HUES6 (cell line): ENCODE results near the gene GMDS.
A peak's percentile ranks its signal among the peaks of the same experiment; 100 is the strongest.

Experiments used
- H3K27ac ChIP-seq: 2 replicates; pipeline ENCODE4 v1.7.0; 2013; ENCODE audit warnings: low read depth, mild to moderate bottlenecking, low read length, inconsistent platforms
- H3K27me3 ChIP-seq: 2 replicates; pipeline ENCODE4 v1.6.1; 2013; ENCODE audit warnings: low read length; ENCODE audit not compliant: control insufficient read depth, insufficient read depth
- H3K36me3 ChIP-seq: 2 replicates; pipeline ENCODE4 v1.6.1; 2013; ENCODE audit warnings: low read length; ENCODE audit not compliant: control insufficient read depth, insufficient read depth
- H3K4me1 ChIP-seq: 2 replicates; pipeline ENCODE4 v1.6.1; 2013; ENCODE audit warnings: low read length; ENCODE audit not compliant: control insufficient read depth, insufficient read depth
- H3K4me3 ChIP-seq: 2 replicates; pipeline ENCODE4 v1.5.1; 2013; ENCODE audit warnings: low read depth, low read length
- H3K9ac ChIP-seq: one replicate; pipeline ENCODE4 v1.6.1; 2013; ENCODE audit warnings: mild to moderate bottlenecking, low read length
- H3K9me3 ChIP-seq: 2 replicates; pipeline ENCODE4 v1.6.1; 2013; ENCODE audit warnings: low read depth, low read length; ENCODE audit not compliant: control insufficient read depth, insufficient read depth

The GMDS gene

DNA sequence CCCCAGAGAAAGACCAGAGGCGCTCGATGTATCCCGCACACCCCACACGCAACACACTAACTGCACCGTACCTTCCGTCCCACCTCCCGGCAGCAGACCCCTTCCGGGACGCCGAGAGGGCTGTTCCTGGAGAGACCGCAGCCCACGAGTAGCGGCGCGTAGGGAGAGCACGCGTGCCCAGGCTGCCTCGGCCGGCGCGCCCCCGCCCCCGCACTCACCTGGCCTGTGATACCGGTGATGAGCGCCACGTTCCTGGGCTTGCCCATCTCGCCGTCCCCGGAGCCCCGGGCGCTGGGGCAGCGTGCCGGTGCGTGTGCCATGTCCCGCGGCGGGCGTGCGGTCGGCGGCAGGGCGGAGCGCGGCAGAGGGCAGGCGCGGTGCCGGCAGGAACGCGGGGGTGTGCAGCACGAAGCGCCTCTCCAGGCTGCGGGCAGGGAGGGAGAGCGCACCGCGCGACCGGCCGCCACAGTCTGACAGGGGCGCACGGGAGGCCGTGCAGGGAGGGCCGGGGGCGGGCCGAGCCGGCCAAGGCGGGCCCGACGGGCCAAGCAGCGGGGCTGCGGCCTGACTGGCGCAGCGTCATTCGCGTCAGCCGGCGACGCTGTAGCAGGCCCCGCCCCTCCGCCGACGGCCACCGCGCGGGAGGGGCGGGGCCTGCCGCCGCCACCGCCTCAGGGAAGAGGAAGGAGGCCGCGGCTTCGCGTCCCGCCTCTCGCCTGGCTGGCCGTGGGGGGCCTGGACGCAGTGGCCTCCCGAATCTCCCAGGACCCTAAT is at the start of gene GMDS:
TSS of gene GMDS (minus strand) at position 503 of the 774 bp plus-strand sequence.
- peaks cover 28% of the 10 kb centered on the region for H3K4me1 ChIP-seq
- H3K27me3 ChIP-seq, result peaks cover 10% of the 10 kb centered on the region; the same call in 1 of the 2 replicates
- peak within 1 kb of the TSS; percentile 96 for H3K4me3 ChIP-seq
- H3K9me3 ChIP-seq, result no peaks in the 10 kb centered on the region
- H3K36me3 ChIP-seq, result no peaks in the 10 kb centered on the region
- peak within 1 kb of the TSS; percentile 79 for H3K9ac ChIP-seq
- H3K27ac ChIP-seq, result peak within 1 kb of the TSS; percentile 15; the same call in 1 of the 2 replicates

- no peak overlapping the region for H3K4me3 ChIP-seq
- H3K9me3 ChIP-seq, result peaks cover 14% of the 10 kb centered on the region
- H3K4me1 ChIP-seq, result no peaks in the 10 kb centered on the region
- H3K27me3 ChIP-seq, result no peaks in the 10 kb centered on the region
- H3K36me3 ChIP-seq, result no peaks in the 10 kb centered on the region
- H3K9ac ChIP-seq, result no peak overlapping the region
- no peak overlapping the region for H3K27ac ChIP-seq
These were observed 40.1 kb upstream of the GMDS start for GRCh38 chr6:2285510-2285909.

GRCh38 chr6:2275892-2276242 is 30.5 kb upstream of the GMDS start:
- Histone ChIP-seq H3K4me1 (no peaks in the 10 kb centered on the region), H3K27ac (no peak overlapping the region)

DNA sequence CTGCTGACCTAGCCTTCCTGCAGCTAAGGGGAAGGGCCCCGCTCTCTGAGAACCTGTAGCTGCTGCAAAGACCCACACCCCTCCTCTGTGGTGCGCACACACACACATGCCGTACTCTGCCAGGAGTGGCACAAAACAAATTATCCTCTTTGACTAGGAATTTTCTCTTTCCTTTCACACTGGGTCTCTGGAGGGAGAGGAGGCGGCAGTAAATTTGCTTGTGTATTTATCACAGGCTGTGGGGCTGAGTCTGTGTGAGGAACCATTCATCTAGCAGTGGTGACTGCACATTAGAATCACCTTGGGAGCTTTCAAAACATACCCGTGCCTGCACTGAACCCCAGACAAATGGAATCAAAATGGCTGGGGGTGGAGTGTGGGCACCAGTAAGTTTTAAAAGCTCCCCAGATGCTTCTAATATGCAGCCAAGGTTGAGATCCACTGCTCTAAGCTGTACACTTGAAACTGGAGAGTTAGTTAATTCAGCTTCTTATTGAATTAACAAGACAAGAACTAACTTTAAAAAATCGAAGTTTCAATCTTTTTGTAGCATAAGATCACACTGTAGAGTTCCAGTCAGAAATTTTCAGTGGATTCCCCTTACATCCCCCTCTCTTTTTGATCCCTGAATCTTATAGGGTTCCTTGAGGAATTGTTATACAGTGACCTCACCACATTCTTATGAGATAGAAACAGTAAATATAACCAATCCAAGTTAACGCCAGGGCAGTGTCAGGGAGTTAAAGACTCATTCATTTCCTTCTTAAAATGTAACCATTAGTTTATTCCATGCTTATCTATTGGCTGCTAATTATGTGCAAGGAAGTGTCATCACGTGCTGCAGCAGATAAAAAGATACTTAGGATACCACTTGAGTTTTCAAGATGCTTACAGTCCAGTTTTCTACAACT is 29.8 kb upstream of the GMDS start:
- Histone ChIP-seq H3K27ac (no peak overlapping the region), H3K4me3 (no peak overlapping the region), H3K9me3 (0 out of 2 replicates have a peak, but pooled peaks cover 7% of the 10 kb centered on the region), H3K27me3 (no peaks in the 10 kb centered on the region), H3K4me1 (no peaks in the 10 kb centered on the region), H3K36me3 (peaks cover 4% of the 10 kb centered on the region; the same call in 1 of the 2 replicates), H3K9ac (no peak overlapping the region)

More at GRCh38 chr6:2275892-2276242, 30.5 kb upstream of the GMDS start:
- Histone ChIP-seq H3K9me3 (0 out of 2 replicates have a peak, but pooled peaks cover 9% of the 10 kb centered on the region), H3K4me3 (no peak overlapping the region), H3K36me3 (peaks cover 4% of the 10 kb centered on the region; the same call in 1 of the 2 replicates), H3K9ac (no peak overlapping the region), H3K27me3 (no peaks in the 10 kb centered on the region)

- Histone ChIP-seq H3K9ac (no peak overlapping the region), H3K36me3 (peaks cover 4% of the 10 kb centered on the region; the same call in 1 of the 2 replicates), H3K27ac (no peak overlapping the region), H3K9me3 (no peaks in the 10 kb centered on the region), H3K4me3 (no peak overlapping the region), H3K4me1 (no peaks in the 10 kb centered on the region), H3K27me3 (no peaks in the 10 kb centered on the region)
These were observed 27.3 kb upstream of the GMDS start for GRCh38 chr6:2272696-2273095.

DNA sequence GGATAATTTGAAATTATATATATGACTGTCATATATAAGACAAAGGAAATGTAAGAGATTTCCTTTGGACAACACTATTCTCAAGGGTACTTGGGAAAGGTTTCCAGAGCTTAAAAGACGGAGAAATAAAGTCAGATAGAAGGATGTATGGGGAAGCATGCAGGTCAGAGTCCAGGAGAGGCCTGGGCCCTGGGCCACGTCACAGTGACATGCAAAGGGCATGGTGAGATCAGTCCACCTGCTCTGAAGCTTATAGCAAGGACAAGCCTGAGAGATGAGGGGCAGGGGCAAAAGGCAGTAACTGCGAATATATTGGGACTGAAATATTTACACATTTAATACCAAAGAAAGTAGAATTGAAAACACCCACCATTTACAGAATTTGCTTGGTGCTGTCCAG is 24.6 kb upstream of the GMDS start:
- no peak overlapping the region for H3K9ac ChIP-seq
- peaks cover 4% of the 10 kb centered on the region; the same call in 1 of the 2 replicates for H3K36me3 ChIP-seq
- no peaks in the 10 kb centered on the region for H3K27me3 ChIP-seq
- H3K4me3 ChIP-seq, result no peak overlapping the region
- H3K27ac ChIP-seq, result no peak overlapping the region
- H3K4me1 ChIP-seq, result no peaks in the 10 kb centered on the region
- H3K9me3 ChIP-seq, result no peaks in the 10 kb centered on the region

DNA sequence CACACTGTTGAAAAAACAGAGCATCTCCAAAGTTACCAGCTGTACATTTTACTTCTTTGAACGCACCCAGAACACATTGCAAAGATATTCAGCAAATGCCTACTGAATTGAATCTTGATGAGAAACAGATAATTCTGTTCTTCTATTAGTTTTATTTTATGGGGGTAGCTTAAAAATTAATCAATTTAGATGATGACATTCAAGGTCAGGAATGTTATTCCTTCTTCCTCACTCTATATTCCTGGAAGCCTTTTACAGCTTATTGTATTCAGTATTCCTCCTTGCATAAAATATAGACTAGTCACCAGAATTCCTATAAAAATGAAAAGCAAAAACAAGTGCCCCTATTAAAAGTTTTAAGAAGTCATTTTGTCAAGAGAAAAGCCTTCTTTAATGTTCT is 21.4 kb upstream of the GMDS start:
- Histone ChIP-seq H3K9ac (no peak overlapping the region), H3K27ac (no peak overlapping the region), H3K4me1 (no peaks in the 10 kb centered on the region), H3K4me3 (no peak overlapping the region), H3K27me3 (no peaks in the 10 kb centered on the region), H3K36me3 (no peaks in the 10 kb centered on the region; the same call in 1 of the 2 replicates), H3K9me3 (peaks cover 8% of the 10 kb centered on the region)

DNA sequence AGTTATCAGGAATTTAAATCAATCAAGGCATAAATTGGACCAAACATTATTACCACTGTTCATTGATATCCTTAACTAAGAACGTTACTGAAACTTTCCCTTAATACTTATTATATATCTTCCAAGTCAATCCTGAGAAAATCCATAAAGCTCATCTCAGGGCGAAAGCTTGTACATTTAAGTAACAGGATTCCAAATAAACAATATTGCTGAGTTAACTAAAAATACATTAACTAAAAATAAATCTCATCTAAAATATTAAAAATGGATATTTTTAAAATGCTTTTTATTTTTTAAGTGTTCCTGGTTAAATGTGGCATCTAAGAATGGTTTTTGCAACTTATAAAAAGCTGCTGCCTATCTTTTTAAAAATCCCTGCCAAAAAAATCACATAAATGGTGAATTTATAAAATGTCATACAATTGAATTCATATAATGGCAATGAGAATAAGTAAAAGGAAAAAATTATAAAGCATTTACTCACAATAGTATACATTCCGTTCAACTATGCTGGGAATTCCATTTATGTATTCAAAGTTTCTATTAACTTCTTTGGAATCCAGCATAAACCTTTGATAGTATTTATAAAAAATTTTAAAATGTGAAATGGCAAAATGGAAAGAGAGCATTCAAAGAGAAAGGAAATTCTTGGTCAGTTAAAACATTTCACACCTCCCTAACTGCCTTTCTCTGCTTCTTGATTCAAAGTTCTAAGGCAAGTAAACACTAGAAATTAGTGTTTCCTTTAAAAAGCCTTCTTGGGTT is 20.8 kb upstream of the GMDS start:
- H3K27me3 ChIP-seq, result no peaks in the 10 kb centered on the region
- H3K27ac ChIP-seq, result no peak overlapping the region
- H3K4me3 ChIP-seq, result no peak overlapping the region

DNA sequence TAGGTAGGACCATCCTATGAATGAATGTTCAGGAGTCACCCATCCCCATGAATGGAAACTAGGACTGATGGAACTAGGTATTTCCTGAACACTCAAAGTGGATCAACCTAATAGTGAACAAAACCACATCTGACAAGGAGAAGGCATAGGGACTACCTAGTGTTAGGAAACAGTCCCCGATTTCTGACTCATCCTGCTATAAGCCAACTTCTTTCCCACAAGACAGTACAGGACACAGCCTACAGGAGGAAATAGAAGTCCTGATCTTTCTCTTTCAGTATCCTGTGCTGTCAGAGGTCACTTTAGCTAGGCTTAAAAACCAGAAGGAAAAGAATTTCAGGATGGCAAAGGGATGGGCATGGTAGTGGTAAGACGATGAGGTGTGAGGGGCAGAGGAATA is 19.5 kb upstream of the GMDS start:
- Histone ChIP-seq H3K36me3 (no peaks in the 10 kb centered on the region), H3K4me3 (no peak overlapping the region), H3K9me3 (peaks cover 8% of the 10 kb centered on the region), H3K9ac (no peak overlapping the region), H3K4me1 (no peaks in the 10 kb centered on the region), H3K27me3 (no peaks in the 10 kb centered on the region), H3K27ac (no peak overlapping the region)

More for the DNA sequence above, 20.8 kb upstream of the GMDS start:
- no peaks in the 10 kb centered on the region for H3K4me1 ChIP-seq
- no peaks in the 10 kb centered on the region; the same call in 1 of the 2 replicates for H3K36me3 ChIP-seq
- H3K9ac ChIP-seq, result no peak overlapping the region
- peaks cover 8% of the 10 kb centered on the region for H3K9me3 ChIP-seq

- no peaks in the 10 kb centered on the region for H3K36me3 ChIP-seq
- peaks cover 8% of the 10 kb centered on the region for H3K9me3 ChIP-seq
- no peaks in the 10 kb centered on the region for H3K27me3 ChIP-seq
- no peaks in the 10 kb centered on the region for H3K4me1 ChIP-seq
- no peak overlapping the region for H3K4me3 ChIP-seq
- H3K9ac ChIP-seq, result no peak overlapping the region
- H3K27ac ChIP-seq, result no peak overlapping the region
These were observed 18.5 kb upstream of the GMDS start for GRCh38 chr6:2263896-2264295.
